Fibroblast of lung (primary cell): ENCODE data around the gene SLC14A1. TPM values are rescaled to one million over a fixed set of nuclear protein-coding genes. Genes with fewer than 3 reads are reported as not detected.

Experiments used
- DNase-seq, 2 donors: peaks; one replicate each; pipeline versions ENCODE4 v3.0.0 to v3.0.0-alpha.2; 2010; ENCODE audit warnings: low read depth in 2 of 2
- H2AFZ ChIP-seq: 2 replicates; pipeline ENCODE4 v1.5.1; 2012; ENCODE audit warnings: low read length, control low read depth, inconsistent platforms
- H3K27ac ChIP-seq: 2 replicates; pipeline ENCODE4 v1.5.1; 2011; ENCODE audit warnings: low read length, control low read depth; ENCODE audit not compliant: insufficient read depth
- H3K27me3 ChIP-seq: 2 replicates; pipeline ENCODE4 v1.5.1; 2011; ENCODE audit warnings: mild to moderate bottlenecking, low read length; ENCODE audit not compliant: control insufficient read depth, insufficient read depth
- H3K36me3 ChIP-seq: 2 replicates; pipeline ENCODE4 v1.5.1; 2011; ENCODE audit warnings: low read length; ENCODE audit not compliant: control insufficient read depth, insufficient read depth
- H3K4me1 ChIP-seq: 2 replicates; pipeline ENCODE4 v1.5.1; 2011; ENCODE audit warnings: low read length; ENCODE audit not compliant: control insufficient read depth, insufficient read depth; ENCODE audit errors: extremely low read depth
- H3K4me2 ChIP-seq: 2 replicates; pipeline ENCODE4 v1.5.1; 2011; ENCODE audit warnings: low read length, control low read depth; ENCODE audit not compliant: insufficient read depth; ENCODE audit errors: extremely low read depth
- H3K4me3 ChIP-seq, 4 experiments: fragments of 200-600 bp in 1 of 4; sonication (generic) in 1 of 4; replicated peaks in 1 of 4; 2 replicates each; pipeline ENCODE4 v1.5.1; 2011 to 2016; ENCODE audit warnings: low read length in 4 of 4, low read depth in 3 of 4, mild to moderate bottlenecking in 3 of 4, control low read depth in 2 of 4, inconsistent platforms in 1 of 4, mixed read lengths in 1 of 4; ENCODE audit not compliant: insufficient read depth in 1 of 4; ENCODE audit errors: control extremely low read depth in 1 of 4
- H3K79me2 ChIP-seq: 2 replicates; pipeline ENCODE4 v1.5.1; 2012; ENCODE audit warnings: mild to moderate bottlenecking, low read length, inconsistent platforms; ENCODE audit not compliant: control insufficient read depth, insufficient read depth
- H3K9ac ChIP-seq: 2 replicates; pipeline ENCODE4 v1.5.1; 2011; ENCODE audit warnings: mild to moderate bottlenecking, low read length, control low read depth; ENCODE audit not compliant: insufficient read depth
- H3K9me3 ChIP-seq: 2 replicates; pipeline ENCODE4 v1.5.1; 2012; ENCODE audit warnings: low read depth, low read length; ENCODE audit not compliant: control insufficient read depth, insufficient read depth
- H4K20me1 ChIP-seq: 2 replicates; pipeline ENCODE4 v1.5.1; 2011; ENCODE audit warnings: low read length; ENCODE audit not compliant: control insufficient read depth, insufficient read depth; ENCODE audit errors: extremely low read depth
- EZH2 ChIP-seq: IDR thresholded peaks from 2 replicates; pipeline ENCODE4 v1.5.1; 2012; ENCODE audit warnings: low read length, control low read depth, mild to moderate bottlenecking; ENCODE audit errors: missing control alignments
- polyA plus RNA-seq, 2 donors: library from polyadenylated mRNA; depleted of rRNA in 1 of 2; stranded (reverse) in 1 of 2; unstranded in 1 of 2; fragments of >200 nt; gene quantifications; 2 replicates each; pipeline ENCODE4 v1.2.1, GENCODE V29; 2011 to 2012; ENCODE audit warnings: missing spikeins in 1 of 2
- total RNA-seq: library from RNA; depleted of rRNA; stranded (reverse); fragments of >200 nt; gene quantifications from 2 replicates; pipeline ENCODE4 v1.2.1, GENCODE V29; 2014
- TF ChIP-seq, protein P1 (sequence below), 2 donors: IDR thresholded peaks in 1 of 2; conservative IDR thresholded peaks in 1 of 2; 1 replicate in 1 of 2; 2 replicates in 1 of 2; pipeline ENCODE4 v1.5.1; 2011 to 2012; ENCODE audit warnings: low read length in 2 of 2, control low read depth in 1 of 2, inconsistent platforms in 1 of 2, low read depth in 1 of 2, mild to moderate bottlenecking in 1 of 2

Gene SLC14A1
- total and polyA plus RNA-seq, 2 donors (not counting 1 experiment from before 2014, with no cell fraction given), result 8.0 to 31.0 TPM

DNA sequence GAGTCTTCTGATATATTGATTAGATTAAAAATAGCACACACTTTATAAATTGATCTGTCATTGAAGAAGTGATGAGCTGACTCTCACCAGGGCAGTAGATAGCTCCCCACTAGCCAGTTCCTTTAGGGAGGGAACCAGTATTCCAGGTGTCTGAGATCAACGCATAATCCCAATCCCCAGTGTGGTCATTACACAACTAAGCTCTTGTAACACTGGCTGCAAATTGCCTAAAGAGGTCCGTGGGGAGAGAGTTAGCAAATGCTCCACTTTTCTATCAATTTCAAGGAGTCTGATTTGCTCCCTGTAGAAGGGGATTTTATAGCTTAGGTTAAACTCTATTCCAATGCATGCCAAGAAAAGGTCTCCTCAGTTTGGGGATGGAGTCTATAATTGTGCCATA, 7.7 kb downstream of the SLC14A1 start:
- Histone ChIP-seq H3K4me3 (no peak overlapping the region), H3K4me2 (no peak overlapping the region), H2AFZ (no peak overlapping the region), H3K9me3 (no peaks in the 10 kb centered on the region), H3K27ac (no peak overlapping the region), H4K20me1 (no peaks in the 10 kb centered on the region), H3K36me3 (no peaks in the 10 kb centered on the region), H3K79me2 (no peaks in the 10 kb centered on the region), H3K9ac (no peak overlapping the region), H3K4me1 (peaks cover 8% of the 10 kb centered on the region), H3K27me3 (no peaks in the 10 kb centered on the region)
- TF ChIP-seq, protein P1, sequence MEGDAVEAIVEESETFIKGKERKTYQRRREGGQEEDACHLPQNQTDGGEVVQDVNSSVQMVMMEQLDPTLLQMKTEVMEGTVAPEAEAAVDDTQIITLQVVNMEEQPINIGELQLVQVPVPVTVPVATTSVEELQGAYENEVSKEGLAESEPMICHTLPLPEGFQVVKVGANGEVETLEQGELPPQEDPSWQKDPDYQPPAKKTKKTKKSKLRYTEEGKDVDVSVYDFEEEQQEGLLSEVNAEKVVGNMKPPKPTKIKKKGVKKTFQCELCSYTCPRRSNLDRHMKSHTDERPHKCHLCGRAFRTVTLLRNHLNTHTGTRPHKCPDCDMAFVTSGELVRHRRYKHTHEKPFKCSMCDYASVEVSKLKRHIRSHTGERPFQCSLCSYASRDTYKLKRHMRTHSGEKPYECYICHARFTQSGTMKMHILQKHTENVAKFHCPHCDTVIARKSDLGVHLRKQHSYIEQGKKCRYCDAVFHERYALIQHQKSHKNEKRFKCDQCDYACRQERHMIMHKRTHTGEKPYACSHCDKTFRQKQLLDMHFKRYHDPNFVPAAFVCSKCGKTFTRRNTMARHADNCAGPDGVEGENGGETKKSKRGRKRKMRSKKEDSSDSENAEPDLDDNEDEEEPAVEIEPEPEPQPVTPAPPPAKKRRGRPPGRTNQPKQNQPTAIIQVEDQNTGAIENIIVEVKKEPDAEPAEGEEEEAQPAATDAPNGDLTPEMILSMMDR (conservative IDR thresholded peaks at IDR 0.05 in 1 of 2, IDR thresholded peaks at IDR 0.05 in 1 of 2; ENCODE audit: low read depth in 1 of 2, low read length in 2 of 2), result no peak
- no peak for TF ChIP-seq EZH2
- DNase-seq, result no peak

DNA sequence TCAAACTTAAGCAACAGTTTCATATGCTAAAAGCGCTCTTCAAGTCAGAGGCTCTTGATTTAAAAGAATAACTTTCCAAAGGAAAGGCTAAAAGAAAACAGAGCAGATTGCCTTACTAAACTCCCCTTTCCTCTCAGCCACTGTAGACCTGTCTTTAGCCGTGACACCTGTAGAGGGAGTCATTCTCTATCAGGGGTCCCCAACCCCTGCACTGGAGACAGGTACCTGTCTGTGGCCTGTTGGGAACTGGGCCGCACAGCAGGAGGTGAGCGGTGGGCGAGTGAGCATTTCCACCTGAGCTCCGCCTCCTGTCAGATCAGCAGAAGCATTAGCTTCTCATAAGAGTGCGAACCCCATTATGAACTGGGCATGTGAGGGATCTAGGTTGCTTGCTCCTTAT, 9.6 kb downstream of the SLC14A1 start:
- Histone ChIP-seq H3K4me1 (peaks cover 7% of the 10 kb centered on the region), H3K9ac (no peak overlapping the region), H2AFZ (no peak overlapping the region), H3K36me3 (no peaks in the 10 kb centered on the region), H3K79me2 (no peaks in the 10 kb centered on the region), H3K27me3 (no peaks in the 10 kb centered on the region), H4K20me1 (no peaks in the 10 kb centered on the region), H3K9me3 (no peaks in the 10 kb centered on the region), H3K4me2 (no peak overlapping the region), H3K27ac (no peak overlapping the region), H3K4me3 (no peak overlapping the region)
- TF ChIP-seq EZH2, result no peak
- TF ChIP-seq, protein P1 (conservative IDR thresholded peaks at IDR 0.05 in 1 of 2, IDR thresholded peaks at IDR 0.05 in 1 of 2; ENCODE audit: low read depth in 1 of 2, low read length in 2 of 2), result no peak
- no peak for DNase-seq

DNA sequence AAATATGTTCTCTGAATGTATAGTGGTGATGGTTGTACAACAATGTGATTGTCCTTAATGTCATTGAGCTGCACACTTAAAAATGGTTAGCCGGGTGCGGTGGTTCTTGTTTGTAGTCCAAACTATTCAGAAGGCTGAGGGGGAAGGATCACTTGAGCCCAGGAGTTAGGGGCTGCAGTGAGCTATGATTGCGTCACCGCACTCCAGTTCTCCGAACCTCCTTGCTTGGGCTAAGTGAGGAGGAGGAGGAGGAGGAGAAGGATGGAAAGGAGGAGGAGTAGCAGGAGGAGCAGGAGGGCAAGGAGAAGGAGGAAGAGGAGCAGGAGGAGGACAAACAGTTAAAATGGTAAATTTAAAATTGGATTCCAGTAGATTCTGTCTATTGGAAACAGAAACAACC, 10.5 kb downstream of the SLC14A1 start:
- H3K9me3 ChIP-seq, result no peaks in the 10 kb centered on the region
- peaks cover 7% of the 10 kb centered on the region for H3K4me1 ChIP-seq
- TF ChIP-seq EZH2, result no peak
- TF ChIP-seq, protein P1 (conservative IDR thresholded peaks at IDR 0.05 in 1 of 2, IDR thresholded peaks at IDR 0.05 in 1 of 2; ENCODE audit: low read depth in 1 of 2, low read length in 2 of 2), result no peak
- no peak for DNase-seq
- no peak overlapping the region for H3K4me3 ChIP-seq
- no peaks in the 10 kb centered on the region for H3K27me3 ChIP-seq
- H4K20me1 ChIP-seq, result no peaks in the 10 kb centered on the region
- H3K36me3 ChIP-seq, result no peaks in the 10 kb centered on the region
- H3K79me2 ChIP-seq, result no peaks in the 10 kb centered on the region
- no peak overlapping the region for H3K4me2 ChIP-seq
- H2AFZ ChIP-seq, result no peak overlapping the region
- no peak overlapping the region for H3K27ac ChIP-seq
- H3K9ac ChIP-seq, result no peak overlapping the region
